Smooth muscle cell of the brain vasculature (primary cell): ENCODE measurements around the gene CSMD2.

ENCODE experiments used
- DNase-seq: peaks from one replicate; pipeline ENCODE4 v3.0.0-alpha.2; 2012; ENCODE audit warnings: low read depth, low spot score

Gene CSMD2

DNA sequence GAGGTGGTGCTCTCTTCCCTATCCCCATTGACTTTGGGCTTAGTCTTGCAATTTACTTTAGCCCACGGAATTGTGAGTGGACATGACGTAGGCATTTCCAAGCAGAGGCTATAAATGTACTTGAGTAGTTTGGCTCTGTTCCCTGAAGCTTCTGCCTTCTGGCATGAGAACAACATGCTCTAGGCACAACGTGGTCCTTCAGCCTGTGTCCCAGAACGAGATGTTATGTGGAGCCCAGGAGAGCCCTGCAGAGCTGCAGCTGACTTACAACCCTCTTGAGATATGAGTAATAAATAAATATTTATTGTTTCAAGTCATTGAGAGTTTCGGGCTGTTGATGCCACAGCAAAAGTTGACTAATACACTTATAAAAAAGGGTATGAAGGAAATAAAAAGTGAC is 406.3 kb downstream of the CSMD2 start:
- DNase-seq = no peak

DNA sequence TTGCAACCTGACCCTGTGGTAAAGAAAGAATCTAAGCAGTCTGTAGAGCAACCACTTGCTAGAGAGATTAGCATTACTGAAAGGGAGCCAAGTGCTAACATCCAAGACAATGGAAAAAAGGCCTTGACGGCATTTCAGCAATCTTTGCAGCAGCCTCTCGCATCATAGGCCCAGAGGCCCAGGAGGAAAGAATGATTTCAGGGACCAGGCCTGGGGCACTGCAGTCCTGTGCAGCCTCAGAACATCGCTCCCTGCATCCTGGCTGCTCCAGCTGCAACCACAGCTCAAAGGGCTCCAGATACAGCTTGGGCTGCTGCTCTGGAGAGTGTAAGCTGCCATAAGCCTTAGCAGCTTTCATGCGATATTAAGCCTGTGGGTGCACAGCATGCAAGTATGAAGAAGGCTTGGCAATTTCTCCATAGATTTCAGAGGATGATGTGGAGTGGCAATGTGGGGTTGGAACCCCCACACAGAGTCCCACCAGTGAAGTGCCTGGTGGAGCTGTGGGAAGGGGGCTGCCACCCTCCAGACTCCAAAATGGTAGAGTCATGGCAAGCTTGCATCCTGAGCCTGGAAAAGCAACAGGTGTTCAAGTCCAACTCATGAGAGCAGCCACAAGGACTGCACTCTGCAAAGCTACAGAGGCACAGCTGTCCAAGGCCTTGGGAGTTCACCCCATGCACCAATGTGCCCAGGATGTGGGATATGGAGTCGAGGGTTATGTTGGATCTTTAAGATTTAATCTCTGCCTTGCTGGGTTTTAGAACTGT is 411.8 kb downstream of the CSMD2 start:
- no peak for DNase-seq

DNA sequence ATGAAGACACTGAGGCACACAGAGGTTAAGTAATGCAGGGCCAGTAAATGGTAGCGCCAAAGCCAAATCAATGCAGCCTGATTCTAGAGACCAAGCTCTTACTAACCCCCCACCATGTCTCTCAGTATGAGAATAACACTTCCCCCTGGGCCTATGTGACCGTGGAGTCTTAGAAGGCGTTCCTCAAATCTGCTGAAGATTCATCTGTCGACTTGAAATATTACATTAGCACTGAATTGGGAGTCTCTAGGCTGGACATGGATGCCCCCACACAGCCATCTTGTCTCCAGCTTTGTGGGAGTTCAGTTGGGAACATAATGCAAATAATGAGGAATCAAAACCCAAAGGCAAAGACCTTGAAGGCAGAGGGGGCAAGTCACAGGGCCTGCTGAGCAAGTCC is 419.1 kb downstream of the CSMD2 start:
- no peak for DNase-seq

DNA sequence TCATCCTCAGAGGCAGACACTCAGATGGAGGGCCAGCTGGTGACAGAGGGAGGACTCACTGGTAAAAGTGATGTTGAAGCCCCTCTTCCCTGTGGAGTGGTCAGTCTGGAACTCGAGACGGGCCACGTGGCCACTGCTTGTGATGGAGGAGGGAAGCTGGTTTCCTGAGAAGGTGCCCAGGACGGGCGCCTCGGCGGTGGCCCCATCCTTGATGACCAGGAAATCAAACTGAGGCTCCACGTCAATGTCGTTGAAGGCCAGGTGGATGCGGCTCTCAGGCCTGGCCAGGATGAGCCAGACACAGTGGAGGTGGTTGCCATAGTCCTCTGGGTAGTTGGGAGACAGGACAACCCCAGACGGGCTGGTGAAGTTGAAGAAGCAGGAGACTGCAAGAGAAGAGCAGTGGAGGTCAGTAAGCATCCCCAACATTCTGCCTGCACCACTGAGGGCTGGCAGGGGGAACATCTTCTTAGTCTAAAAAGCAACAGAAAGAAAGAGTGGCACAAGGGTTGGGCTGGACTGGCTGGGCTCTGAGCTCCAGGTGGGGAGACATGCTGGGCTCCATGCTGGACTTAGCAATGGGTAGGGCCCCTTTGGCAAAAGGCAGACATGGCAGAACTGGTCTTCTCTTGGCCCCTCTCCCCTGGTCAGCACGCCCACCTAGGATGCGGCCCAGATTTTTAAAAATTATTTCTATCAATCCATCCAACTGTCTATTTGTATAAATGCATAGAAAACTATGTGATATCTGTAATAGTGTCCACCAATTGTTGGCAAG is 421.6 kb downstream of the CSMD2 start:
- DNase-seq = no peak

DNA sequence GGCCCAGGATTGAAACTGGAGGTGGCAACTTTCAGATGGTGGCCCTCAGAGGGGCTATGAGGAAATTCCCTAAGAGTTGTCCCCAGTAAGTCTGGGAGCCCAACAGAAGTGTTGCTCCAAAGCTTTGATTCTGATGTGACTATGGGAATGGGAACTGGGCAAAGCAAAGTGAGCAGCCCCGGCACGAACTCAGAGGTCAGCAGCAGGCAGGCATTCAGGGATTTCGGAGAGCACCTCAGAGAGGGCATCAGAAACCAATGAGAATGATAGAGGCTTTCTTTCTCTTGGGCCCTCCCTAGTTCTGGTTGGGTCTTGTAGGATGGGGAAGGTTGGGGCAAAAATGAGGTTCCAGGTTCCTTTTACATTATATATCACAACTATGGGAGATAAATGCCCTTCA is 422.4 kb downstream of the CSMD2 start:
- DNase-seq = no peak

DNA sequence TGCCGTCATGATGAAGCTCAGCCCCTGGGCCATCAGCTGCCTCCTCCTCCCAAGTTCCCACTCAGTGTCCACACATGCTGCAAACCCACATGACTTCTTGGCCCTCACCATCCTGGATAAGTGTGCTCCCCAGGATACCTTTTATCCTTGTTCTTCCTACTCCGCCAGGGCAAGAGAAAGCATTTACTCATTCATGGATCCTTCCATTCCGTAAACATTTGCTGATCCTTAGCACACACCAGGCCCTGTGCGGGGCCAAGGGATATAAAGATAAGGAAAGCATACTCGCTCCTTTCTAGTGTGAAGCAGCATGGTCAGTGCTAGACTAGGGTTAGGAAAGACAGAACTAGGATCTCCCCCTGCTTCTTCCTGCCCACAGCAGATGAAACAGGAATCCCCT is 423.3 kb downstream of the CSMD2 start:
- no peak for DNase-seq

DNA sequence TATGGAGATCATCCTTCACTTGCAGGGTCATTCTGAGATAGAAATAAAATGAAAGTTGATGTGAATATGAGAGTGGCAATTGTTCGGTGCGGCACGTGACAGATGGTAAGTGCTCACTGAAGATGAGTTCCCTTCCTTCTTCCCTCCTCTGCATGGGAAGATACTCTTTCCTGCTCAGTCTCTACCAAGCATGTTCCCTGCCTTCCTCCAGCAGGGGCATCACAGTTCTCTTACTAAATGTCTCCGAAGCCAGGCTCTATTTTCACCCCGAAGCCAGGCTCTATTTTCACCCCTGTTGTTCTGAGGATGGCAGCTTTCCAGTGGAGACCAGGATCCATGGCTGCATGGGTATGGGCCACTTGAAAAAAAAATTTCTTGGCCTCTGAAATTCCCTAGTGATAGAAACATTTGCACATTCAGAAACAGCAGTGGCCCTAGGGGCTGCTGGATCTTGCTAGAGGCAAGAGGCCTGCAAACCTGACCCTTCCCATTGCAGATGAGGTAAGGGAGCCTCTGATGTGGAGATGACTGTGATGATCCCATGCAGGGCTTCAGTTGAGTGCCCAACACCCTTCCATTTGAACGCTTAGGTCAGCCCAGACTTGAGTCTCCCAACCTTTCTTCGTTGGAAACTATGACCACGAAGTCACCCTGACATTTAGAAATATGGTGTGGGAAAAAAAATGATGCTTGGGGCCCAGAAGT is 424.8 kb downstream of the CSMD2 start:
- DNase-seq = no peak

DNA sequence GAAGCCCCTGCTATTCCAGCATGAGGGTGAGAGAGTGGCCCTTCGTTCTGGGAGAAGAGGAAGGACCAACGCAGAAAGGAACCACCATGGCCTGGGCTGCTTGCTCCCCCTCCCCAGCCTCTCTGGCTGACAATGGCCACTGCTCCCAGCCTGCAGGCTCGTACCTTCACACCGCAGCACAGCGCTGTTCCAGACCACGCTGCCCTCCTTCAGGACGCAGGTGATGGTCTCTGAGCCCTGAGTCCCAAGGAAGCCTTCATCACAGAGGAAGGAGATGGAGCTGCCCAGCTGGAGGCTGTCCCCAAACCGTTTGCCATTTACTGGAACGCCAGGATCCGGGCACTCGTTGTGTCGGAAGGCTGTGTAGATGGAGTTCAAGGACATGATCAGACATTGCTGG is 426.1 kb downstream of the CSMD2 start:
- DNase-seq = no peak

DNA sequence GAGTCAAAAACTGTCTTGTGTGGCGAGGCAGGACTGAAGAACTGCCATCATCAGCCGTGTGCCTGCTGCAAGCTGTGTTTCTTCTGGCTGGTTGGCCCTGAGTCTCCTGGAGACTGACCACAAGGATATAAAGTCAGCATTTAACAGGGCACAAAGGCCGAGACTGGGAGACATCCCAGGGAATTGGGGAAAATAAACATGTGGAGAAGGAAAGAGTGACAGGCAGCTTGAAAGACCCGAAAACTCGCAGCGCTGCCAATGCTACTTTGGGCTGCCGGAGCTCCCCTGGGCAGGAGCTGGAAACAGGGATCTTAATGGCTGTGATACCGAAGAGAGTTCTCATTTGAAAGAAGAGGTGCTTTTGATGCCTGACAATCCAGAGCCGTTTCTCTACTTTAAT is 426.5 kb downstream of the CSMD2 start:
- DNase-seq = no peak

DNA sequence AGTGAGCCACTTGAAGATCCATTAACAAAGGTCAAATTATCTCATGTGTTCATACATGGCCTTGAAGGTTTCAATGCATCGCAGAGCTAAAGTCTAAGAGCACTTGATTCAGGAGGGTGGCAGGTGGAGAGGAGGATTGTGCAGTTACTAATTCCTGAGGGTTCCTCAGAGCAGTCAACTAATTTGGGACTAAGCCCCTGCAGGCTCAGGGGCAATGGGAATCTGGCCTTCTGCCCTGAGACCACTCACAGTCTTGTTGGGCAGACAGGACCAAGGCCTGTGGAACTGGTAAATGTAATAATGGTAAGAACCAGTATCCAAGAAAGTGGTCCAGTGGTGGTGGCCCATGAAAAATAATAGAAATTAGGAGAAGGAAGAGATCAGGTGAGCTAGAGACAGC is 428.5 kb downstream of the CSMD2 start:
- DNase-seq = no peak

DNA sequence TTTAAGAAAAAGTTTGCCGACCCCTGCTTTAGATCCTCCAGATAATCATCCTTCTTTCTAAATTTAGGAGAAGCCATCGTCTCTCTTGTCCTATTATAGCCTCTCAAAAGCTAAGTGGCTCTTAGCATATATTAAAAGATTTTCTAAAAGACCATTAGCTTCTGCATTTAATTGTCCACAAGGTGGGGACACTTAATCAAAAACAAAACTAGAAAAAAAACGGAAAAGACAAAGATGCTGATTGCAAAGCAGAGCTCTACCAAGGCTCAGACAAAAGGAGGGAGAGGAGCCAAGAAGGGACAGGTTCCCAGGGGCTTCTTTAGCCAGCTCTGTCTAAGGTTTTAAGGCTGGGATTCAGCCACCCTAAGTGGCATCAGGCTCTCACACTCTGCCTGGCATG is 429.4 kb downstream of the CSMD2 start:
- no peak for DNase-seq

DNA sequence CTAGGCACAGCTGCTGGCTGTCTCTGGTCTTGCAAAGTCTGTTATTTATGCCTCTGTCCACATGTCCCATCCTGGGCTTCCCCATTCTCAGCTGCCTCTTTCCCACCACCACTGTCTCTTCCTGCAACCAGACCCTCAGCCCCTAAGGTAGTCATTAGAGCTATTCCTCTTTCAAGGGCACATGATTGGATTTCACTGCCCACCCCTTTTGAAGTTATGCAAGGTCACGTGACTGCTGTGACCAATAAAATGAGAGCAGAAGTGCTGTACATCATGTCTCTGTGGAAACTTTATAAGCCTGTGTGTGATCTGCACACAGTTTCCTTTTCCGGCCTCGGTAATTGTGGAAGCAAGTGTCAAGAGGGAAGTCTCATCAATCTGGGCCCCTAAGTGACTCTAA is 437.7 kb downstream of the CSMD2 start:
- no peak for DNase-seq

DNA sequence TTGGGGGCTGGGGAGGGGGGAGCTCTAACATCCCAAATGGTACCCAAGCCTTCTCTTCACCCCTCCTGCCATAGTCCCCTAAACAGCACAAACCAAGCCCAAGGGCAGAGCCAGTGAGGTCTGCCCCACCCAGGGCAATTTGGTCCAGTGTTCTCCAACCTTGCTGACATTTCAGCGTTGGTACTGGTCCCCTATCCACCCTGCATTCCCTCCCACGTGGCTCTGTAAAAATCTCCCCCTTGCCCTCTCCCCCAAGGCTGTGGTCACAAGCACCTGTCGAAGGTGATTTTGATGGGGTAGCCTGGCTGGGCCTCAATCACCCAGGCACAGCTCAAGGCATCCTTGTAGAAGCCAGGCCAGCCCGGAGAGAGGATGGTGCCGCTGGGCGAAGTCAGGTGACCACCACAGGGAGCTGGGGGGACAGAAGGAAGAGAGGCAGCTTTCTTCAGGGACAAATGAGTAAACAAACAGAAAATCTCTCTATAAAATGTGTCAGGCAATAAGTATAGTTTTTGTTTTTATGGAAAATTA is 438.7 kb downstream of the CSMD2 start:
- DNase-seq = no peak

DNA sequence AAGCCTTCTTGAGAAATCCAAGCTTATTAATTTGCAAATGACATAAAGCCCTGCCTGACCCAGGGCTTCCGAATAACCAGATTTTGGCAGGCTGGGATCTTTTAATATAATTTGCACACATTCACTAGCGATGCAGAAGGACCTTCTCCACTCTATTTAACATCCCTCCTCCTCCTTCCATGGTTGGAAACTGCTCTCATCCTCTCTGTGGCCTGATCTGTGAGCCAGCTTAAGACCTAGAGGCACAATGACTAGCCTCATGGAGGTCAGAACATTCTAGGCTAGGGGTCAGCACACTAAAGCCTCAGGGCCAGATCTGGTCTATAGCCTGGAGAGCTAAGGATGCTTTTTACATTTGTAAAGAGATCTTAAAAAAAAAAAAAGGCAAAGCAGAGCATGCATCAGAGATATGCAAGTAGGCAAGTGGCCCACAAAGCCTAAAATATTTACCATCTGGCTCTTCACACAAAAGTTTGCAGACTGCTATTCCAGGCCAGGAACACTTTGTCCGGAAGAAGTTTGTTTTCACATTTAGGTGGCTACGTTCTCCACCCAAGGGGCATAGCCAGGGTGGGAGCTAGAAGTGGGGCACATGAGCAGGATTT is 439.4 kb downstream of the CSMD2 start:
- DNase-seq = no peak

DNA sequence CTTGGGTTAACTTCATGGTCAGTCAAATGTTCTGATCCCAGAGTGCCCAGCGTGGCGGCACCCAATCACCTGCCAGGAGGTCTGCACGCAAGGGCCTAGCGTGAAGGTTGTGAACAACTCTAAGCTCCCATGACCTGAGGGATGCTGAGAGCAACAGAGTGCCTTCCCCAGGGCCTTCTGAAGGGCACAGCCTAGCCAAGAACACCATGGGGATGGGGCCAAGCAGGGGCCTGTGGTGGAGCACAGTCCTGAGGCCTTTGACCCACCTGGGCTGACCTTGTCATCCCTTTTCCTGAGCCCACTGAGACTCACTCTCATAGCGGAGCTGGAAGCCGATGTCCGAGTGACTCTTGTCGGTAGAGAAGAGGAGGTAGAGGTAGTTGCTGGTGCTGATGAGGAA is 440.0 kb downstream of the CSMD2 start:
- DNase-seq = no peak

DNA sequence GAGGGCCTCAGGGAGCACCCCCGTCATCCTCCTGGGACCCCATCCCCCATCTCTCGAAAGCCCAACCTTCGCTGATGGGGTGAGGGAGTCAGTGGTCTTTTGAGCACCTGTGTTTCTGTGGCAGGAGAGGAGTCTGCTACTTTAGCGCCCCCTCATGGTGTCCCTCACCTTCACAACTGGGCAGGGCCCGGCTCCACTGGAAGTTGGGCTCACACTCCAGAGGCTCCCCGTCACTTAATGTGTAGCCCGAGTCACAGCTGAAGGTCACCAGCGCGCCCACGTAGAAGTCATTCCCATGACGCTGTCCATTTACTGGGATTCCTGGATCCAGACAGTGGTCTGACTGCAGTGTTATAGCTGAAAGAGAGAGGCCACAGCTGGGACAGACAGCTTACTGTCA is 440.7 kb downstream of the CSMD2 start:
- no peak for DNase-seq

DNA sequence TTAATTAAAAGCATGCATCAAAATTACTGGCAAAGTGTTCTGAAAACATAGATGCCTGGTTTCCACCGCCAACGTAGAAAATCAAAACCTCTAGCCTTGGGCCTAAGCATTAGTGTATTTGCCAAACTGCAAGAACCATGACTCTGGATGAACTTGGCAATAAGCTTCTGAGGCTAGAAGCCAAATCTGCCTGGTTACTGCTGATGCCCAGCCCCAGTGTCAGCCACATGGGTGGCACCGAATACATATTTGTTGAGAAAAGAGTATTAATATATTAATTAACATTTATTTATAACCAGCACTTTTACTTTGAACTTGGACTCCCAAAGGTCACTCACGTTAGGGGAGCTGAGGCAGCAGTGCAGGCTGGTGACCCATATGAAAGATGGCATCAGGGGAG is 441.8 kb downstream of the CSMD2 start:
- no peak for DNase-seq

DNA sequence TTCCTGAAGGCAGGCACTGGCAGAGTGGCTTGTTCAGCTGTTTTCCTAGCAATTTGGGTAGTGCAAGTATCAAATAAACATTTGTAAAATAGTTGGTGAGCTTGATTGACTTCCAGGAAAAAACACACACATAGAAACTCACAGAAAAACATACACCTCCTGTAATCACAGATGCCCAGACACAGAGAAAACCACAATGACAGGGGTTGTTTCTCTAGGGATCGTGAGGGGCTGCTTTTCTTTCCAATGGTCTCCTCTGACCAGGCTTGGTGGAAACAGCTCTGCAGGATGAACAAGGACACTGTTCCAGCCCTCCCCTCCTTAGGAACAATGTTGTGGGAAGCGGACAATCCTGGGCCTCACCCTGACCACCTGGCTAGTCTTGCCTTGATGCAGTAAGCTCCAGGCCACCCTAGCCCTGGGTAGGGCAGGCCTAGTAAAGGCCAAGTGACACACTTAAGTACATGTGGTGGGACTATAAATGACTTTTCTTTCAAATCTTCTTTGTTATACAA is 443.7 kb downstream of the CSMD2 start:
- DNase-seq = no peak

DNA sequence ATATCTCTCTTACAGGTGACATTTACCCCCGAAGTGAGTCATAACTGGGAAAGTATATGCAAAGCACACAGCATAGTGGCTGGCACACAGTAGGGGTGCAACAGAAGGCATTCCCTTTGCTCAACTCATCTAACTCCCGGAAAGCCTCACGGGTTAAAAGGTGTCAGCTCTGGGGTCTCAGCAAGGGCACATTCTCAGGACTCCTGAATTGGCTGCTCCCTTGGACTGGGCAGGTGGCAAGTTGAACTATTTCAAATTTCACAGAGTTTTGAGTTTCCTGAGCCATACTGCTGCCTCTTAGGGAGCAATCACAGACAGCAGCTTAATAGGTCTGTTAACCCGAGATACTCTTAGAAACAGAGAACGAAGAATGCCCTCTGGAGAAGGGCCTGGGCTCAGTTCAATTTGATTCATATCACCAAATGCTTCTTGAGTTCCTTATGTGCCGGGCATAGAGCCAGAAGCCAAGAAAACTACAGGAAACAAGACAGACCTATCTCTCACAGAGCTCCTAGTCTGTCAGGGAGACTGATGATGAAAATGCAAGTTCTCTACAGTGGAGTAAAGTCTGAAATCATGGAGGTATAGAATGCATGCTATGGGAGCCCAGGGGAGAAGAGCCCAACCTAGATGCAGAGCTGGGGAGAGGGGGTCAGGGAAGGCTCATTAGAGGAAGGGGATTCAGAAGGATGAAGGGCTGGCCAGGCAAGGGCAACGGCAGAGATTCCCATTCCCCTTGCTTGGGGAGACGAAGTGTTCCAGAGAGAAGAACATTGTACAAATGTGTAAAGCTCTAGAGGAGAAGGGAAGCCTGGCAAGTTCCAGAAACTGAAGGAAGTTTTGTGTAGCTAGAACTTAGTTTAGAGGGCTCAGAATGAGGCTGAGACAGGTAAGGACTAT is 445.0 kb downstream of the CSMD2 start:
- DNase-seq = no peak

DNA sequence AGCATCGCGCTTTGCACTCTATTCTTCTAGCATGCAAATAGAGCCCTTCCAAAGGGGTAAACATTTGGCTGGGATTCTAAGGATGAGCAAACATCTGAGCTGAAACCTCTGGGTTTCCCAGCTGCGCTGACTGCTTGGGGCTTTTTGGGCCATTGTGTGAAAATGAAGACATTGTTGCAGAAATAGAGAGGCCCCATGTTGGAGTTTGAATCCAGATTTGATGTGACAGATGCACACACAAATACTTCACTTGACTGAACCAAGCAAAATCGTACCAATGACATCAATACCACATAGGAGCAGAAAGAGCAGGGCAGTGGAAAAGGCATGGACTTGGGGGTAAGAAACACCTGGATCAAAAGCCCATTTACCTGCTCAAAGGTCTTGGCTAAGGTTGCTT is 445.7 kb downstream of the CSMD2 start:
- DNase-seq = no peak

DNA sequence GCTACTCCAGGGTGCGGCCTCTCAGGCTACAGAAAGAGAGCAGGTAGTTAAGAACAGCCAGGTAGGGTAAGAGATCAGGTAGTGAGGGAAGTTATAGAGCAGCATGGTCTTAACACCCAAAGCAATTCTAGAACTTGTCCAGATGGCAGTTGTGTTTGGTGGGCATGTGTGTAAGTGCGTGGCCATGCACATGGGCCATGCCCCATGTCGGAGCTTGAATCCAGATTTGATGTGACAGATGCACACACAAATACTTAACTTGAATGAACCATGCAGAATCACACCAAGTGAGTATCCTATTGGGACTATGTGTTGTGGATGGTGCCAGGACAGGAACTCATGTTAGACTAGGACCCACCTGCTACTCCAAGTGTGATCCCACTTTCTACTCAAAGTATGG is 446.8 kb downstream of the CSMD2 start:
- no peak for DNase-seq
